ENCODE measurements around the gene S1PR4. TPM values are rescaled to one million over a fixed set of nuclear protein-coding genes. Genes with fewer than 3 reads are reported as not detected.

The S1PR4 gene
- total RNA-seq, 1 donor from 2014 or later = not detected

DNA sequence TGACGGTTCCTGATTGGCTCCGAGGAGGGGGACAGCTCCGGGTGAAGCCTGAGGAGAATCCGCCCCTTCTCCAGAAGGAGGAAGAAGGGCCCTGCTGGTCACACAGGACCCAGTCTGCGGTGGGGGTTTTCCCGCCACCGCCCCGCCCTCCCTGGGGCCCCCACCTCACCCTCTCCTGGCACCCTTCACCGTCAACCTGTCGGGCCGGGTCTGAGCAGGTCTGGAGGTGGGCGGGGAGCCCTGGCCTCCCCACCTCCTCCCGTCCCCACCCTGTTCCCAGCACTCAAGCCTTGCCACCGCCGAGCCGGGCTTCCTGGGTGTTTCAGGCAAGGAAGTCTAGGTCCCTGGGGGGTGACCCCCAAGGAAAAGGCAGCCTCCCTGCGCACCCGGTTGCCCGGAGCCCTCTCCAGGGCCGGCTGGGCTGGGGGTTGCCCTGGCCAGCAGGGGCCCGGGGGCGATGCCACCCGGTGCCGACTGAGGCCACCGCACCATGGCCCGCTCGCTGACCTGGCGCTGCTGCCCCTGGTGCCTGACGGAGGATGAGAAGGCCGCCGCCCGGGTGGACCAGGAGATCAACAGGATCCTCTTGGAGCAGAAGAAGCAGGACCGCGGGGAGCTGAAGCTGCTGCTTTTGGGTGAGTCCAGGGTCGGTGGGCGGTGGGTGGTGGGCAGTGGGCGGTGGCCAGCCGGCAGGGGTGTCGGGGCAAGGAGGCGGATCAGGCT lies 42.4 kb upstream of the S1PR4 start, which contains the start of gene GNA15:
Gene GNA15, plus strand, starts transcription at position 73 of the 723 bp plus-strand sequence. Its CDS starts 418 bp downstream, at position 491.
- Mint-ChIP-seq H3K4me1 (peaks cover 5% of the 10 kb centered on the region), H3K36me3 (no peaks in the 10 kb centered on the region), H3K4me3 (no peak within 1 kb of the TSS), H3K27me3 (ENCODE audit: low read depth) (peaks cover 2% of the 10 kb centered on the region), H3K9me3 (peaks cover 7% of the 10 kb centered on the region), H3K27ac (peak within 1 kb of the TSS; percentile 64)
- TF ChIP-seq, protein P1, sequence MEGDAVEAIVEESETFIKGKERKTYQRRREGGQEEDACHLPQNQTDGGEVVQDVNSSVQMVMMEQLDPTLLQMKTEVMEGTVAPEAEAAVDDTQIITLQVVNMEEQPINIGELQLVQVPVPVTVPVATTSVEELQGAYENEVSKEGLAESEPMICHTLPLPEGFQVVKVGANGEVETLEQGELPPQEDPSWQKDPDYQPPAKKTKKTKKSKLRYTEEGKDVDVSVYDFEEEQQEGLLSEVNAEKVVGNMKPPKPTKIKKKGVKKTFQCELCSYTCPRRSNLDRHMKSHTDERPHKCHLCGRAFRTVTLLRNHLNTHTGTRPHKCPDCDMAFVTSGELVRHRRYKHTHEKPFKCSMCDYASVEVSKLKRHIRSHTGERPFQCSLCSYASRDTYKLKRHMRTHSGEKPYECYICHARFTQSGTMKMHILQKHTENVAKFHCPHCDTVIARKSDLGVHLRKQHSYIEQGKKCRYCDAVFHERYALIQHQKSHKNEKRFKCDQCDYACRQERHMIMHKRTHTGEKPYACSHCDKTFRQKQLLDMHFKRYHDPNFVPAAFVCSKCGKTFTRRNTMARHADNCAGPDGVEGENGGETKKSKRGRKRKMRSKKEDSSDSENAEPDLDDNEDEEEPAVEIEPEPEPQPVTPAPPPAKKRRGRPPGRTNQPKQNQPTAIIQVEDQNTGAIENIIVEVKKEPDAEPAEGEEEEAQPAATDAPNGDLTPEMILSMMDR (IDR thresholded peaks at IDR 0.05; ENCODE audit: unreplicated experiment) = no peak
- no peak for DNase-seq (ENCODE audit: low spot score in 2 of 2, unreplicated experiment in 2 of 2)

DNA sequence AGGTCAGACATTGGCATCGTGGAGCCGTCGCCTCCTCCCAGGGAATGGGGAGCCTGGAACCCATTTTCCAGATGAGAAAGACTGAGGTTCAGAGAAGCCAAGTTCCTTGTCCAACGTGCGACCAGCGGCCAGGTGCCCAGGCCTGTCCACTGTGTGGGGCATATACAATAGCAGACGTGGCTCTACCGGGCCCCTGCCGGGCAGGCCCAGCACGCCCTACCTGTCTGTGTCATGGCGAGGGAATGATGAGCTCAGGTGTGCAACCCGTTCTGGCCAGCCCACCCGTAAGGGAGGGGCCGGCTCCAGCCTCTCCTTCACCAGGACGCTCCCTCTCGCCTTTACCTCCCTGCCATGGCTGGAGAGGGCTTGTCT lies 41.9 kb upstream of the S1PR4 start:
- Mint-ChIP-seq H3K4me1 (peaks cover 5% of the 10 kb centered on the region), H3K27me3 (ENCODE audit: low read depth) (peaks cover 2% of the 10 kb centered on the region), H3K36me3 (no peaks in the 10 kb centered on the region), H3K27ac (peak overlapping the region; percentile 64), H3K4me3 (no peak overlapping the region), H3K9me3 (peaks cover 7% of the 10 kb centered on the region)
- DNase-seq (ENCODE audit: low spot score in 2 of 2, unreplicated experiment in 2 of 2) = no peak
- TF ChIP-seq, protein P1 (IDR thresholded peaks at IDR 0.05; ENCODE audit: unreplicated experiment) = no peak

DNA sequence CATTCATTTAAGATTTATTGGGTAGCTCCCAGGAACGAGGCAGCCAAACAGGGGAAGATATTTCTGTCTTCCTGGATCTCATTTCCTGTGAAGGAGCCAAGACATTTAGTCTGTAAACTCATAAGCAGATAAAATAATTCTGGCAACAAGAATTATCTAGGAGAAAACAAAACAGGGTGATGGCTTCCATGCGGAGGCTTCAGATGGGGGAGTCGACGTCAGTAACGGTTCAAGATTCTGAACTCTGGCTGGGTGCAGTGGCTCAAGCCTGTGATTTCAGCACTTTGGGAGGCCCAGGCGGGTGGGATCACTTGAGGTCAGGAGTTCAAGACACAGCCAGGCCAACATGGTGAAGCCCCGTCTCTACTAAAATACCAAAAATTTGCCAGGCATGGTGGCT lies 41.5 kb upstream of the S1PR4 start:
- peaks cover 7% of the 10 kb centered on the region for H3K9me3 Mint-ChIP-seq
- H3K27ac Mint-ChIP-seq = peak overlapping the region; percentile 64
- peaks cover 5% of the 10 kb centered on the region for H3K4me1 Mint-ChIP-seq
- no peak for DNase-seq (ENCODE audit: low spot score in 2 of 2, unreplicated experiment in 2 of 2)
- peaks cover 2% of the 10 kb centered on the region for H3K27me3 Mint-ChIP-seq (ENCODE audit: low read depth)
- no peak overlapping the region for H3K4me3 Mint-ChIP-seq
- H3K36me3 Mint-ChIP-seq = no peaks in the 10 kb centered on the region
- TF ChIP-seq, protein P1 (IDR thresholded peaks at IDR 0.05; ENCODE audit: unreplicated experiment) = no peak

DNA sequence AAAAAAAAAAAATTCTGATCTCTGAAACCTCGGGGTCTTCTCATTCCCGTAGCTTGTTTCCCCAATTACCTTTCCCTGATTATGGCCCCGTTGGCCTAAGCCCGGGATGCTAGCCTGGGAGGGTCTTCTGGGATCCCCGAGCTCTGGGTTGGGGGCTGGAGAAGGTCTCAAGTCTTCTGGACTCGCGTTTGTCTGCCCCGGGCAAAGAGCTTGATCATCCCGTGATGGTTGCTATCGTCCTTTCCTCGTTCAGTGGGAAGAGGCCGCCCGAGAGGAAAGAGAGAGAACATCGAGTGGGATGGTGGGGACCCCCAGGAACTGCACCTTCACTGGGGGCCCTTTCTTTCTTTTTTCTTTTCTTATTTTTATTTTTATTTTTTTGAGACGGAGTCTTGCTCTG lies 40.3 kb upstream of the S1PR4 start:
- TF ChIP-seq, protein P1 (IDR thresholded peaks at IDR 0.05; ENCODE audit: unreplicated experiment) = no peak
- no peak overlapping the region for H3K4me3 Mint-ChIP-seq
- H3K27ac Mint-ChIP-seq = no peak overlapping the region
- peaks cover 4% of the 10 kb centered on the region for H3K27me3 Mint-ChIP-seq (ENCODE audit: low read depth)
- H3K36me3 Mint-ChIP-seq = no peaks in the 10 kb centered on the region
- no peak for DNase-seq (ENCODE audit: low spot score in 2 of 2, unreplicated experiment in 2 of 2)
- peaks cover 5% of the 10 kb centered on the region for H3K4me1 Mint-ChIP-seq
- peaks cover 7% of the 10 kb centered on the region for H3K9me3 Mint-ChIP-seq

DNA sequence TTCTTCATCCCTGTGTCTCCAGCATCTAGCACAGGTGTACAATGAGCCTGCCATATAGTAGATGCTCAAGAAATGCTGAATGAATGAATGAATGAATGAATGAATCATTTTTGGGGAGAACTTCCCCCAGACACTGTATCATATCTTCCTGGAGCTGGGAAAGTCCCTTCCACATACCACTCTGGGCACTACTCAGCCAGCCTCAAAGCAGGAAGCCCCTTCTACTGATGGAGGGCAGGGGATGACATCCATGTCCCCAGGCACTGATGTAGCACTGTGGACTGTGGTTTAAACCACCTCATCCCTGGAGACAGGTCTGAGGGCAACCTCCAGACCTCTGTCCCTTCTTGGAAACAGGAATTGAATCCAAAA lies 37.9 kb upstream of the S1PR4 start:
- TF ChIP-seq, protein P1 (IDR thresholded peaks at IDR 0.05; ENCODE audit: unreplicated experiment) = no peak
- no peak for DNase-seq (ENCODE audit: low spot score in 2 of 2, unreplicated experiment in 2 of 2)
- no peaks in the 10 kb centered on the region for H3K36me3 Mint-ChIP-seq
- H3K9me3 Mint-ChIP-seq = peaks cover 7% of the 10 kb centered on the region
- peaks cover 5% of the 10 kb centered on the region for H3K4me1 Mint-ChIP-seq
- no peak overlapping the region for H3K4me3 Mint-ChIP-seq
- no peak overlapping the region for H3K27ac Mint-ChIP-seq
- H3K27me3 Mint-ChIP-seq (ENCODE audit: low read depth) = peaks cover 4% of the 10 kb centered on the region
